Neutrophil (primary cell): ENCODE results near the gene GZMB.

Source experiments
- H3K27ac ChIP-seq: fragments of 200-600 bp; sonication (generic); 2 replicates; pipeline ENCODE4 v1.5.1; 2016; ENCODE audit warnings: mild to moderate bottlenecking, moderate library complexity
- H3K27me3 ChIP-seq: fragments of 200-600 bp; sonication (generic); 2 replicates; pipeline ENCODE4 v1.6.0; 2016; ENCODE audit warnings: mild to moderate bottlenecking
- H3K36me3 ChIP-seq: fragments of 200-600 bp; sonication (generic); 2 replicates; pipeline ENCODE4 v1.5.1; 2017
- H3K4me1 ChIP-seq, 2 experiments: fragments of 200-600 bp in 1 of 2; sonication (generic) in 1 of 2; 1 replicate in 1 of 2; 2 replicates in 1 of 2; pipeline versions ENCODE4 v1.5.1 to v1.6.1; 2013 to 2016; ENCODE audit warnings: low read depth in 1 of 2, low read length in 1 of 2, mild to moderate bottlenecking in 1 of 2, moderate library complexity in 1 of 2; ENCODE audit not compliant: control insufficient read depth in 1 of 2, insufficient read depth in 1 of 2
- H3K4me3 ChIP-seq, 2 experiments: fragments of 200-600 bp in 1 of 2; sonication (generic) in 1 of 2; 1 replicate in 1 of 2; 2 replicates in 1 of 2; pipeline ENCODE4 v1.5.1; 2013 to 2016; ENCODE audit warnings: low read depth in 1 of 2, low read length in 1 of 2, mild to moderate bottlenecking in 1 of 2, moderate library complexity in 1 of 2
- H3K9me3 ChIP-seq: fragments of 200-600 bp; sonication (generic); 2 replicates; pipeline ENCODE4 v1.5.1; 2016
- TF ChIP-seq, protein P1 (sequence below): fragments of 200-600 bp; sonication (generic); IDR thresholded peaks from 2 replicates; pipeline ENCODE4 v1.5.1; 2016; ENCODE audit warnings: antibody characterized with exemption

The GZMB gene

DNA sequence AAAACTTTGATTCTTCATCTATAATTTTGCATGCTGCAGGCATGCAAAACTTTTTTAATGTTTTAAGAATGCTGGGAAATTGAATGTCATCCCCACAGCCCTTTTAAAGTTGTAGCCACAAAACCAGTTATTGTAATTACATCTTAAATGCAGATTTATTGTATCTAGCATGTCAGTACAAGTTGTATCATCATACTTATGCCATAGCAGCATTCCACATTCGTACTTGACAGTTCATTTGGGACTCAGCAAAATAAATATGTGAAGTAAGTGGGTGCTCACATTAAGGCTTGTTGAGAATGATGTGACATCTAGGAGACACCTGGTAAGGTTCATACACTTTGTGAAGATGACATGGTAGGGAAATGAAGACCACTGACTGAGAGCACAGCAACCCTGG, 44.0 kb upstream of the GZMB start:
- Histone ChIP-seq H3K4me1 (peaks cover 24 to 27% of the 10 kb centered on the region in 2 experiments), H3K4me3 (no peak overlapping the region), H3K27ac (no peak overlapping the region), H3K36me3 (no peaks in the 10 kb centered on the region), H3K27me3 (no peaks in the 10 kb centered on the region), H3K9me3 (no peaks in the 10 kb centered on the region)
- TF ChIP-seq, protein P1, sequence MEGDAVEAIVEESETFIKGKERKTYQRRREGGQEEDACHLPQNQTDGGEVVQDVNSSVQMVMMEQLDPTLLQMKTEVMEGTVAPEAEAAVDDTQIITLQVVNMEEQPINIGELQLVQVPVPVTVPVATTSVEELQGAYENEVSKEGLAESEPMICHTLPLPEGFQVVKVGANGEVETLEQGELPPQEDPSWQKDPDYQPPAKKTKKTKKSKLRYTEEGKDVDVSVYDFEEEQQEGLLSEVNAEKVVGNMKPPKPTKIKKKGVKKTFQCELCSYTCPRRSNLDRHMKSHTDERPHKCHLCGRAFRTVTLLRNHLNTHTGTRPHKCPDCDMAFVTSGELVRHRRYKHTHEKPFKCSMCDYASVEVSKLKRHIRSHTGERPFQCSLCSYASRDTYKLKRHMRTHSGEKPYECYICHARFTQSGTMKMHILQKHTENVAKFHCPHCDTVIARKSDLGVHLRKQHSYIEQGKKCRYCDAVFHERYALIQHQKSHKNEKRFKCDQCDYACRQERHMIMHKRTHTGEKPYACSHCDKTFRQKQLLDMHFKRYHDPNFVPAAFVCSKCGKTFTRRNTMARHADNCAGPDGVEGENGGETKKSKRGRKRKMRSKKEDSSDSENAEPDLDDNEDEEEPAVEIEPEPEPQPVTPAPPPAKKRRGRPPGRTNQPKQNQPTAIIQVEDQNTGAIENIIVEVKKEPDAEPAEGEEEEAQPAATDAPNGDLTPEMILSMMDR, result no peak

- peak overlapping the region; percentile 16 for H3K4me3 ChIP-seq
- H3K4me1 ChIP-seq, result peaks cover 26 to 30% of the 10 kb centered on the region in 2 experiments
- H3K9me3 ChIP-seq, result no peaks in the 10 kb centered on the region
- TF ChIP-seq, protein P1, result no peak
- no peaks in the 10 kb centered on the region for H3K27me3 ChIP-seq
- H3K27ac ChIP-seq, result peak overlapping the region; percentile 61
- no peaks in the 10 kb centered on the region for H3K36me3 ChIP-seq
Measured at GRCh38 chr14:24674204-24674970, 40.4 kb upstream of the GZMB start.

DNA sequence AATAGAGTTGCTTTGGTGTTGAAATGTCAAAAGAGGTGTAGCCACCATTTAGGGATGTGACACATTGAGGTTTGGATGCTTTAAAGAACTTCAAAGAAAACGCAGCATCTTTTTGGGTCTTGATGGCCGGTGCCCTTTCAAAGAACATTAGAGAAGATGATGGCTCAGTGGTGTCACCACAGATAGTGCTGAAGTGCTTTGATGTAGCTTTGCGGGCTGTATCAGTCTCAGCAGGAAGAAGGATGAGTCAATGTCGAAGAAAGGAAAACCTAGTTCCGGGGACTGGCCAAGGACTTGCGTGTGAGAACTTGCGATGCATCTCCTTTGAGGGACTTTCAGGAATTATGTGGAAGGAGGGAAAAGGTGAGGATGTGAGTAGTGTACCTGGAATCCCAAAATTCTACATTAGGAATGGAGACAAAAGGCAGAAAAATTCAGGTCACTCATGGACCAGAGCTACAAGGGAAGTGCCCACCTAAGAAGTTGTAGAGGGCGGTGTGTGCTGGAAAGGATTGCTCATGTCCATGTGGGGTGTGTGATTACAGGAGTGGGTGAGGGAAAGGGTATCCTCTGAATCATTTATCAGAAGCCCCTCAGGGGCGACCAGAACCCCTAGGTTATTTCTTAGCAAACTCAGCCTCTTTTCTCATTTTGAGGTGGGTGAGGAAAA, 39.7 kb upstream of the GZMB start:
- no peaks in the 10 kb centered on the region for H3K27me3 ChIP-seq
- no peaks in the 10 kb centered on the region for H3K9me3 ChIP-seq
- H3K36me3 ChIP-seq, result no peaks in the 10 kb centered on the region
- peak overlapping the region; percentile 16 to 19 for H3K4me3 ChIP-seq
- H3K4me1 ChIP-seq, result peaks cover 23 to 24% of the 10 kb centered on the region in 2 experiments
- H3K27ac ChIP-seq, result peak overlapping the region; percentile 61
- TF ChIP-seq, protein P1, result no peak

- H3K36me3 ChIP-seq, result no peaks in the 10 kb centered on the region
- no peaks in the 10 kb centered on the region for H3K9me3 ChIP-seq
- H3K4me3 ChIP-seq, result peak overlapping the region; percentile 16 to 19
- TF ChIP-seq, protein P1, result no peak
- H3K27me3 ChIP-seq, result no peaks in the 10 kb centered on the region
- peaks cover 23% of the 10 kb centered on the region in 2 experiments for H3K4me1 ChIP-seq
- peak overlapping the region; percentile 61 for H3K27ac ChIP-seq
Measured at GRCh38 chr14:24673059-24673458, 39.1 kb upstream of the GZMB start.

- TF ChIP-seq, protein P1, result no peak
- no peak overlapping the region for H3K27ac ChIP-seq
- H3K27me3 ChIP-seq, result no peaks in the 10 kb centered on the region
- H3K36me3 ChIP-seq, result no peaks in the 10 kb centered on the region
- H3K9me3 ChIP-seq, result no peaks in the 10 kb centered on the region
- peaks cover 26 to 27% of the 10 kb centered on the region in 2 experiments for H3K4me1 ChIP-seq
- no peak overlapping the region for H3K4me3 ChIP-seq
Measured at GRCh38 chr14:24670594-24670993, 36.6 kb upstream of the GZMB start.
